Lower leg skin (tissue), 3 donors: ENCODE measurements around the gene SKIL.

Experiments
- POLR2A ChIP-seq, 2 donors: fragments of 450-650 bp; IDR thresholded peaks; one replicate each; pipeline ENCODE4 v1.6.1; 2016 to 2017; ENCODE audit warnings: antibody characterized with exemption in 2 of 2, mild to moderate bottlenecking in 1 of 2, moderate library complexity in 1 of 2
- TF ChIP-seq, protein P1 (sequence below), 3 donors: fragments of 450-650 bp; IDR thresholded peaks; one replicate each; pipeline ENCODE4 v1.5.1; 2016; ENCODE audit warnings: antibody characterized with exemption in 3 of 3, mild to moderate bottlenecking in 3 of 3, moderate library complexity in 2 of 3

DNA sequence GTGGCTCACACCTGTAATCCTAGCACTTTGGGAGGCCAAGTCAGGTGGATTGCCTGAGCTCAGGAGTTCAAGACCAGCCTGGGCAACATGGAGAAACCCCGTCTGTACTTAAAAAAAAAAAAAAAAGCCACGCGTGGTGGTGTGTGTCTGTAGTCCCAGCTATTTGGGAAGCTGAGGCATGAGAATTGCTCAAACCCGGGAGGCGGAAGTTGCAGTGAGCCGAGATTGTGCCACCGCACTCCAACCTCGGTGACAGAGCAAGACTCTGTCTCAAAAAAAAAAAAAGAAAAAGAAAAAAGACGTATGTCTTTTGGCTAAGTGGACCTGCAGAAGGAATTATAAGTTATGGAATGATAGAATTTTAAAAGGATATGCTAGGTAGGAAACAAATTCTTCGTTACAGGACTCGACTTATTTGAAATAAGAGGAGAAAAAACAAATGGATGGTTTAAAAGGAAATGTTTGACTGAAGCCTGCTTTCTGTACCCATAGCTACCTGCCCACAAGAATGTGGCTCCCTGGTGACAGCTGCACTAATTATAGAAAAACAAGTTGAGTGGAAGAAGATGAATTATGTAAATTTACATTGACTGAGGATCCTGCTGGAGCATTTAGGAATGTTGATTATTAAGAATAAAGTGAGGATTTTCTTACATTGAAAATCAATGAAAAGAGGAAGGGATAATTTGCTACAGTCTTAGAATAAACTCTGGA is 36.0 kb upstream of the SKIL start:
- TF ChIP-seq, protein P1, sequence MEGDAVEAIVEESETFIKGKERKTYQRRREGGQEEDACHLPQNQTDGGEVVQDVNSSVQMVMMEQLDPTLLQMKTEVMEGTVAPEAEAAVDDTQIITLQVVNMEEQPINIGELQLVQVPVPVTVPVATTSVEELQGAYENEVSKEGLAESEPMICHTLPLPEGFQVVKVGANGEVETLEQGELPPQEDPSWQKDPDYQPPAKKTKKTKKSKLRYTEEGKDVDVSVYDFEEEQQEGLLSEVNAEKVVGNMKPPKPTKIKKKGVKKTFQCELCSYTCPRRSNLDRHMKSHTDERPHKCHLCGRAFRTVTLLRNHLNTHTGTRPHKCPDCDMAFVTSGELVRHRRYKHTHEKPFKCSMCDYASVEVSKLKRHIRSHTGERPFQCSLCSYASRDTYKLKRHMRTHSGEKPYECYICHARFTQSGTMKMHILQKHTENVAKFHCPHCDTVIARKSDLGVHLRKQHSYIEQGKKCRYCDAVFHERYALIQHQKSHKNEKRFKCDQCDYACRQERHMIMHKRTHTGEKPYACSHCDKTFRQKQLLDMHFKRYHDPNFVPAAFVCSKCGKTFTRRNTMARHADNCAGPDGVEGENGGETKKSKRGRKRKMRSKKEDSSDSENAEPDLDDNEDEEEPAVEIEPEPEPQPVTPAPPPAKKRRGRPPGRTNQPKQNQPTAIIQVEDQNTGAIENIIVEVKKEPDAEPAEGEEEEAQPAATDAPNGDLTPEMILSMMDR (IDR thresholded peaks at IDR 0.05) = no peak
- TF ChIP-seq POLR2A (IDR thresholded peaks at IDR 0.05) = no peak
